NCI-H1436 (cell line): Measurements from ENCODE around the gene HNRNPUL2.
"Not testable (repeated sequence)": the region's sequence is repeated elsewhere in the genome, so short reads cannot be mapped to it uniquely, and the experiment has no call there.

Experiments used
- DNase-seq: peaks from one replicate; lab custom pipeline; 2025; lab: John Stamatoyannopoulos, UW

The HNRNPUL2 gene

DNA sequence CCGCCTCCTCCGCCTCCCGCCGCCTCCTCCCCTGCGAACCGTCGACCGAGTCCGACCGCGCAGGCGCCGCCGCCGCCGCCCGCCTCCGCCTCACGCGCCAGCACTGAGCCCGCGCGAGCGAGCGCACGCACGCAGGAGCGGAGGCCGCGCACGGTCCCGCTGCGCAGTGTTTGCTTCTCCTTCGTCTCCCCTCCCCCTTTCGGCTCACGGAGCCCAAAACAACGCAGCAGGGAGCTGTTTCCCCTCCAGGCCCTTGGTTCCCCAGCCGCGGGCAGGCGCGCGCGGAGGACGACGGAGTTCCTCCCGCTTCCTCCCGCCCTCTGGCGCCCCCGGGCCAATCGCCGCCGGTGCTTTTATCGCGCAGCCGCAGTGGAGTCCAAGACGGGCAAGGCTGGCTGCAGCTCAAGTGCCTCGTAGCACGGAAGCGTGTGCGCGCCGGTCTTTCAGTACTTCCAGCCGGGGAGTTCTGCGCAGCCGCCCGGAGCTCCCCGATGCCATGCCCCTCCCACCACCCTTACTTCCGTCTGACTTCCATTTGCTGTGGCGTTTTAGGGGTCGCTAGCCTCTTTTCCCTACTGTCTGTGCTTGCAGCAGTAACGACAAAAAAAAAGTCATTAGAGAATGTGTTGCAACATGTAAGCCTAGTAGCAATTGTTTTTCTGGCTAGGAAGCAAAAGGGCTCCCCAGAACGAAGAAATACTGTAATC, at the start of gene HNRNPUL2:
TSS of gene HNRNPUL2 (minus strand) at position 293 of the 707 bp plus-strand sequence. CDS start 301 bp downstream, outside the sequence.
- DNase-seq, result peak; percentile 98

DNA sequence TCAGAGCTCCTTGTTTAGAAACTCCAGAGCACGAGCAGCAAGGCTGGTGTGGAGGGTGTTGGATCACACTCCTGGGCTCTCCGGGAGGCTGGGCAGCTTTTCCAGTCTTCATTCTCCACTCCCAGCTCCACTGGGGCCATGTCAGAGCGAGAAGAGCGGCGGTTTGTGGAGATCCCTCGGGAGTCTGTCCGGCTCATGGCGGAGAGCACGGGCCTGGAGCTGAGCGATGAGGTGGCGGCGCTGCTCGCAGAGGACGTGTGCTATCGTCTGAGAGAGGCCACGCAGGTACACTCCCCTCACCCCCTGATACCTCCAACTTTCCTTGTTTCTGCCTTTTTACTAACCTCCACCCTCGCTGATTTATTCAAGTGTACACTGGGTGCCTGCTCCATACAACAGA, 48.4 kb upstream of the HNRNPUL2 start:
- DNase-seq, result no peak

DNA sequence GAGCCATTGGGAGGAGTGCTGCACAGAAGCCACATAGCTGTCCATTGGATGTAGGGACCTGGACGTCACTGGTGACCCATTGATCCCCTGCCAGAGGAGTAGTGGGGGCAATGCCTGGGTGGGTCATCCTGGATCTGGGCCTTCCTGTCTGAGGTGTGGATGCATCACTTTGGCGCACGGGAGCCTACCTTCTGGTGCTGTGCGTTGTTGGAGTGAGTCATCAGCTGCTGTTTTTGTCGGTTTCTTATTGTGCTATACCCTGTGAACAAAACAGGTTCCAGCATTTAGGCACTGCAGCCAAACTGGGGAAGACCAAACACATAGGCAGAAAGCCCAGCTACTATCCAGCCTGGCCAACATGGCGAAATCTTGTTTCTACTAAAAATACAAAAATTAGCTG, 47.1 kb upstream of the HNRNPUL2 start:
- no peak for DNase-seq

DNA sequence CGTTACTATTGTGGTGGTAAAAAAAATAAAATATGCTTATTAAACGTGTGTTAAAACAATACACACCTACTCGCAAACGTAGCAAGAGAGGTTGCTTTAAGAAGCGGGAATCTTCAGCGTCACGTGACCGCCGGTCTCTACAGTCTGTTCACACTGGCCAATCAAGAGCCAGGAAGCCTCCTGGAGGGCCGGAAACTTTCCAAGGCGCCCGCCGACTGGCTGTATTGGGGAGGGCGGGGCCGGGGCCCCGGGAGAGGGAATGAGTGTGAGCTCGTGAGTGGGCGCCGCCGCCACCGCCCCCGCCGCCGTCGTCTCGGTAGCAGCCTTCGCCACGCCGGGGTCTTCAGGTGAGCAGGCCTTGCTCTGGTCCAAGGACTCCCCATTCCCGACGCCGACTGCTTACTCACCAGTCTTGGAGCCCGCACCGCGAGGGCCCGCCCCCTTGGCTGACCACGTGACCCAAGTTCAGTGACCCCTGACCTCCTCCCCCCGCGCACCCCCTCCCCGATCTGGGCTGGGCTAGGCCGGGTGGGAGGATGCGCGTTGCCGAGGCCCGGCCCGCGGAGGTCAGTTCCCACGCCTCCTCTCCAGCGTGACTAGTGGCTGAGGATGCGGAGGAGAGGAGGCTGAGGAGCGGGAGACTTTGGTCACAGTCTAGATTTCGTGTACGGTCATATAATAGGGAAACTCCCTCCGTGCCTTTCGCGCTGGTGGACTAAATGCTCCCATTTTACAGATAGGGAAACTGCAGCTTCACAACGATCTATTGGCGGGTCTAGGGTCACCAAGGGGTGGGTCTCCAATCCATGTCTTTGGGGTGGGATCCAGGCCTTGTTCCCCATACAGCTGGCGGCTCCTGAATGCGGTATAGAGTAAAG, 44.1 kb upstream of the HNRNPUL2 start, which contains the start of gene TAF6L:
TSS of gene TAF6L (plus strand) at position 253 of the 878 bp plus-strand sequence. CDS start 4,388 bp downstream, outside the sequence.
- peak; percentile 96 for DNase-seq

DNA sequence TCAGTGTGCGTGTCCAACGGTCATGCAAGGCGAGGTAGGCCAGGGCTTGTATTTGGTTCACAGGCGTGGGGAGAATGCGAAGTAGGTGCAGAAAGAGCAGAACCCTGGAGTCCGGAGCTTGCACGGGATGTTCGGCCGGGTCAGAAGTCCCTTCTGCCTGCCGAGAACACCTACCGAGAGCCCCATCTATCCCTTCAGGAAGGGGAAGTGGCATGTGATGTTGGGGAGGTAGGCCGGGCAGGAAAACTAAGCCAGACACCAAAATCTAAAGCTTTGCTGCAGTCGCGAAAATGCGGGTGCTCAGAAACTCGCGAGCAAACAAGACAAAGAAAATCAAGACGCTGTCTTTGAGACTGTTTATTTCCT, 43.5 kb upstream of the HNRNPUL2 start:
- DNase-seq, result peak; percentile 35

DNA sequence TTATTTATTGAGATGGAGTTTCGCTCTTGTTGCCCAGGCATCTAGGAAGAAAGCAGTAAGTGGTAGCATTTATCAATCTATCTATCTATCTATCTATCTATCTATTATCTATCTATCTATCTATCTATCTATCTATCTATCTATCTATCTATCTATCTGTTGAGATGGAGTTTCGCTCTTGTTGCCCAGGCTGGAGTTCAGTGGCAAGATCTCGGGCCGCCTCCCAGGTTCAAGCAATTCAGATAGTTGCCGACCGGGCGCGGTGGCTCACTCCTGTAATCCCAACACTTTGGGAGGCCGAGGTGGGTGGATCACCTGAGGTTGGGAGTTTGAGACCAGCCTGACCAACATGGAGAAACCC, 33.6 kb upstream of the HNRNPUL2 start:
- not testable (repeated sequence) for DNase-seq

DNA sequence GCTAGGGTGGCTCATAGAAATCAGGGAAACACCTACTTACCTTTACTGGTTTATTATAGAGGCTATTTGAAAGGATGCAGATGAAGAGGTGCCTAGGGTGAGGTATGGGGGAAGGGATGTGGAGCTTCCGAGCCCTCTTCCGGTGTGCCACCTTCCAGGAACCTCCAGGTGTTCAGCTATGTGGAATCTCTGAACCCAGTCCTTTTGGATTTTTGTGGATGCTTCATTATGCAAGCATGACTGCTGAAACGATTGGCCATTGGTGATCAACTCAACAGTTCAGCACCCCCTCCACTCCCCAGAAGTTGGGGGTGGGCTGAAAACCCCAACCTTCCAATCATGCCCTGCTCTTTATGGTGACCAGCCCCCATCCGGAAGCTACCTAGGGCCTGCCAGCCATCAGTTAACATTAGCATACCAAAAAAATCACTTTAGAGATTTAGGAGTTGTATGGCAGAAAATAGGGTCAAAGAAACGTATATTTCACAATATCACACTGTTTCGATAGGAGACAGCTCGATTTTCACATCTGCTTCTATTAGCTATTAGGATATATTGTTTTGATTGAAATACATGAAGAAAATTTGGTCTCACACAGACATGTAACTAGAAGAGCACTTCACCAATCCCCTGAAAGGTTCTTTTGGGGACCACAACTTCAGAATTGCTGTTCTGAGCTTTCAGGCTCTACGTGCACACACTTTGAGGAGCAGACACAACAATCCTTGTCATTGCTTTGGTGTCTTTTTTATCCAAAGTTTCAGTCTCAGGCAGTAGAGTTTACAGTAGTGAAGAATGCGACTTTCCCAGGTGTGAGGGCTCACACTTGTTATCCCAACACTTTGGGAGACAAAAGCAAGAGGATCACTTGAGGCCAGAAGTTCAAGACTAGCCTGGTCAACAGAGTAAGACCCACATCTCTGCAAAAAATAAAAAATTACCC, 30.9 kb upstream of the HNRNPUL2 start:
- no peak for DNase-seq

DNA sequence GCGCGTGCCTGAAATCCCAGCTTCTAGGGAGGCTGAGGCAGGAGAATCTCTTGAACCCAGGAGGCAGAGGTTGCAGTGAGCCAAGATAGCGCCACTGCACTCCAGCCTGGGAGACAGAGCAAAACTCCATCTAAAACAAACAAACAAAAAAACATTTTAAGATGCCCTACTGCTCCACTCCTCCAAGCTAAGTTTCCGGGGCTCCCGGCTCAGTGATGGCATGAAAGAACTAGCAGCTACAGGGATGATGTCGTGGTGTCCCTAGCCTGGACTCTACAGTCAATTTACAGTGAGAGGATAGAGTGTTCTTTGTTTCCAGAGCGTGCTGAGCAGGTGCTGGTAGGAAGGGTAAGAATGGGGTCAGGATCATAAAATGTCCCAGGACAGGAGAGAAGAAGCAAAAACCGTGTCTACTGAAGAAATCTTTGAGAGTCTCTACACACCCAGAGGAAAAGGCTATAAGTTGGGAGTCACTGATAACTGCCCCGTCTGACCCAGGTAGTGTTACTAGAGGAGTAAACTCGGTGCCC, 27.9 kb upstream of the HNRNPUL2 start:
- DNase-seq, result no peak

DNA sequence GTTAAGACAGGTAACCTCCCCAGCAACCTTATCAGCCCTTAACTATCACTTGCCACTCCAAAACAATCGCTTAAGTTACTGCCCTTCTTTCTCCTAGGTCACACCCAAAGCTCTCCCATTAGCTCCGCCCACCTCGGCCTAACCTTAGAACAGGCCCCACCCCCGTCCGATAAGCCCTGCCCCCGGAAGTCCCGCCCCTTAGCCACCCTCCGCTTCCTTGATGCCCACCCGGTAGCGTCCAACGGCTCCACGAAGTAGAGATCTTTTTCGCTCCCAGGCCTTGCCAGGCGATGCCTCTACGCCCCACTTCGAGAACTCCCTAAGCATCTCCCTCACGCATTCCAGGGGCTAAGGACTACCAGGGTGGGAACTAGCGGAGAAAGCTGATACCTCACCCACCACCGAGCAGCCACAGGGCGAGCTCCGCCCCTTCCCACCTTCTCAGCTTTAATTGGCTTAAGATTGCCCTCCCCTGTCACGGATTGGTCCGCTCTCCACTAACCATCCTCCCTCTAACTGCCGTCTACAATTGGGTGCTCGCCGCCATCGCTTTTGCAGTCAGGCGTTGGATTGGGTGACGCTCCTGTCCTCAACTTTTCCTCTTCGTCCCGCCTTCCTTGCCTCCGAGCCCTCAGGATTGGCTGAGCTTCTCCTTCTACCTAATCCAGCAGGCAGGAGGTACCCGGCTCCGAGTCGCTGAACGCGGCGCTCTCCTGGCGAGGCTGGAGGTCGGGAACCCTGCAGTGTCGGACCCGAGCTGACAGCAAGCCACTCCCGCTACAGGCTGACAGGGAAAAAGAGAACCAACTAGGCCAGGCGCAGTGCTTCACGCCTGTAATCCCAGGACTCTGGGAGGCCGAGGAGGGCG, 26.7 kb upstream of the HNRNPUL2 start, which contains the start of gene ZBTB3:
TSS of gene ZBTB3 (minus strand) at position 425 of the 868 bp plus-strand sequence. CDS start 496 bp downstream, outside the sequence.
- peak; percentile 98 for DNase-seq

DNA sequence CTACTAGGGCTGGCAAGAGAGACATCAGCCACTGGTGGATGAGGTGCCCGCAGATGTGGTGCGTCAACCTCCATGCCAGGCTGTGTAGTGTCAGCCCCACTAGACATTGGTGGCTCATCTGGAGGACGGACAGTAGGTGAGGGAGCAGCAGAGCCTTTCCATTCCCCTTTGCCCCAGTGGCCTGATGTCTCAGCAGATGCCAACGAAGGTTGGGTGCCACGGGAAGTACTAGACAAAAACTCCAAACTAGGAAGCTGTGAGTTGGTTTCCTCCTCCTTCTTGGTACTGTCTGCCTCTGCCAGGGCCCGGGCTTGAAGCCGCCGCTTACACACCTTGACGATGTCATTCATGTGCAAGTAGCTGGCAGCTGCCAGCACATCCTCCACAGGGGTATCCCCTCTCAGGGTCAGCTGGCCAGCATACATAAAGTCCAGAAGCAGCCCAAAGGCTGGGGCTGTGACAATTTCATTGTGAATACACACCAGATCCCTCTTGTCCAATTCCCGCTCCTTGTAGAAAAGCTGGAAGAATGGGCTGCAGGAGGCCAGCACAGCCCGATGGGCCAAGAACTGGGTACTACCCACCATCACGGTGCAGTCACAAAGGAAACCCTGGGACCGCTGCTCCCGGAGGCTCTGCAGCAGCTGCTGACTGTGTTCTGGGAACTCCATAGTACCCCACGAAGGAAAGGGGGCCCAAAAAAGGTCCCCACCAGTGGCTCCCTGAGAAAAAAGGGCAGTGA, 25.9 kb upstream of the HNRNPUL2 start:
- DNase-seq, result no peak

DNA sequence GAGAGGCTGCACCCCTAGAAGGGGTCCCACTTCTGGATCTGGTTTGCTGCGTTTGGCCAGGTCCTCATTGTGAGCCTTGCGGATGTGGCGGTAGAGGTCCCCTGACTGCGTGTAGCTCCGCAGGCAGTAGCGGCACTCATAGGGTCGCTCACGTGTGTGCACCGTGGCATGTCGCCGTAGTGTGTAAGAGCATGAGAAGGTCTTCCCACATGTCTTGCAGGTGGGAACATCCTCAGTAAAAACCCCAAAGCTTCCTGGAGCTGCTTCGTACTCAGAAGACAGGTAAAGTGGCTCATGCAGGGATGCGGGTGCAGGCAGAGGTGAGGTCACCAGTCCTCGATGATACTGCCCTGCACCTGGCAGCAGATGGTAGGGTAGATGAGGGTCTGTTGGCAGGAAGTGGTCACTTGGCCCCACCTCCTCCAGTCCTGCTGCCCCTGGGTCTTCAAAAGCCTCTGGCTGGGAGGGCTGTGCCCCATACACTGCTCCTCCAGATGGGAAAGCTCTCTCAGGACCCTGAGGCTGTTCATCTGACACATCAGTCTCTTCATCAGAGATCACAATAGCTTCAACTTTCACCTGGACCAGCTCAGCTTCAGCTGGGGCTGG, 25.0 kb upstream of the HNRNPUL2 start:
- no peak for DNase-seq

DNA sequence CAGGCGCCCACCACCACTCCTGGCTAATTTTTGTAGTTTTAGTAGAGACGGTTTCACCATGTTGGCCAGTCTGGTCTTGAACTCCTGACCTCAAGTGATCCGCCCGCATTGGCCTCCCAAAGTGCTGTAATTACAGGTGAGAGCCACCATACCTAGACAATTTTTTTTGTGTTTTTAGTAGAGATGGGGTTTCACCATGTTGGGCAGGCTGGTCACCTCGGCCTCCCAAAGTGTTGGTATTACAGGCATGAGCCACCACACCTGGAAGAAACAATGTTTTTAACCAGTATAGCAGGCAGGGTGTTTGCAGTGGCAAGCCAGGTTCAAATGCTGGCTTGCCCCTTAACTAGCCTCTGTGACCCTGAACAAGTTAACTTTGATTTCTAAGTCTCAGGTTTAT, 22.7 kb upstream of the HNRNPUL2 start:
- not testable (repeated sequence) for DNase-seq

DNA sequence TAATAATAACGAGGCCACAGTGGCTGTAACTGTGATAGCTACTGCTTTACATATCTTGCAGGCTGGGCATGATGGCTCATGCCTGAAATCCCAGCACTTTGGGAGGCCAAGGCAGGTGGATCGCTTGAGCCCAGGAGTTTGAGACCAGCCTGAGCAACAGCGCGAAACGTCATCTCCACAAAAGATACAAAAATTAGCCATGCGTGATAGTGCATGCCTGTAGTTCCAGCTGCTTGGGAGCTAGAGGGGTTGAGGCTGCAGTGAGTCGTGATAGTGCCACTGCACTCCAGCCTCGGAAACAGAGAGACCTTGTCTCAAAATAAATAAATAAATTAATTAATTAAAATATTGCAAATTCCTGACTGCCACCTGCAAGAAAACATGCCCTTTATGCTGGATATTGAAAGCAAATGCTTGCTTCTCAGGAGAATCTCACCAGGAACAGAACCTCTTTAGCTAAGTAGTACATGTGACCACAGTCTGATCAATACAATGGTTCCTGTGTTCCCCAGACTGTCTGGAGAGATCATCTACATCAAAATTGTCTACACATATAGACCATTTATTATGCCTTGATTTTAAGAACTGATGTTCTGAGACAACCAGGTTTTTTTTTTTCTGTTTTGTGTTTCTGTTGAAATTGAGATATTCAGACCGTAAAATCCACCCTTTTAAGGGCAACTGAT, 20.4 kb upstream of the HNRNPUL2 start:
- DNase-seq, result no peak

DNA sequence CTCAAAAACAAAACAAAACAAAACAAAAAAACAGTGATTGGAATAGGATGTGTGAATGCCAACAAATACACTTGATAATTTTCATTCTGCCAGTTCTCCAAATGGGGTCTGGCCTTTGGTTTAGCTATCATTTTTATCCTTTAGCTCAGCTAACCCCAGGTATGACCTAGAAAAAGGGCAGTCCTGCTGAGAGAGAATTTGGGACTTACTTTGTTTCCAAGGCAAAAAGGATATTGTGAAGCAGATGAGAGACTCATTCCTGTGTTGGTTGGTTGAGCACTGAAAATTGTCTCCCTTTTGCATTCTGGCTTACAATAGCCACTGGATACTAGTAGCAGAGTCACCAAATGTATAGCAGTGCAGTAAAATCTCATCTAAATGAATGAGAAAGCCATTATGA, 9.9 kb upstream of the HNRNPUL2 start:
- no peak for DNase-seq

DNA sequence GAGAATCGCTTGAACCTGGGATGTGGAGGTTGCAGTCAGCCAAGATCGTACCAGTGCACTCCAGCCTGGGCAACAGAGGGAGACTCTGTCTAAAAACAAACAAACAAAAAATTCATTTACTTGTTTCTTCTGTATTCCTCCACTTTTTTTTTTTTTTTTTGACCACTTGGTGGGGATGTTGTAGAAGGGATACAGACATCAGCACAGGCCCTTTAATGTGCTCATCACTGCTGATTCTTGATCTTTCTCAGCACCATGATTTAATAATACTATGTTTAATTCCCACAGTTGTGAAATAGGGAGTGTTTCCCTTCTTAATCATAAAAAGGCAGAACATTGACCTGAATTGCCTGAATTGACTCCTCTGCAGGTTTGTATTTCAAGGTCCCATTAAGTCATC, 5.6 kb upstream of the HNRNPUL2 start:
- peak; percentile 8 for DNase-seq

DNA sequence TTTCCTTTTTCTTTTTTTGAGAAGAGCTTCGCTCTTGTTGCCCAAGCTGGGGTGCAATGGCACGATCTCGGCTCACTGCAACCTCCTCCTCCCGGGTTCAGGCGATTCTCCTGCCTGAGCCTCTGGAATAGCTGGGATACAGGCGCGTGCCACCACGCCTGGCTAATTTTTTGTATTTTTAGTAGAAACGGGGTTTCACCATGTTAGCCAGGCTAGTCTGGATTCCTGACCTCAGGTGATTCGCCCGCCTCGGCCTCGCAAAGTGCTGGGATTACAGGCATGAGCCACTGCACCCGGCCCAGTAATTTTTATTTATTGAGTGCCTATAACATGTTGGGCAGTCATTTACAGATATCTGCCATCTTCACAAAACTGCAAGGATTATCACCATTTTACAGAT, 2.8 kb upstream of the HNRNPUL2 start:
- not testable (repeated sequence) for DNase-seq

DNA sequence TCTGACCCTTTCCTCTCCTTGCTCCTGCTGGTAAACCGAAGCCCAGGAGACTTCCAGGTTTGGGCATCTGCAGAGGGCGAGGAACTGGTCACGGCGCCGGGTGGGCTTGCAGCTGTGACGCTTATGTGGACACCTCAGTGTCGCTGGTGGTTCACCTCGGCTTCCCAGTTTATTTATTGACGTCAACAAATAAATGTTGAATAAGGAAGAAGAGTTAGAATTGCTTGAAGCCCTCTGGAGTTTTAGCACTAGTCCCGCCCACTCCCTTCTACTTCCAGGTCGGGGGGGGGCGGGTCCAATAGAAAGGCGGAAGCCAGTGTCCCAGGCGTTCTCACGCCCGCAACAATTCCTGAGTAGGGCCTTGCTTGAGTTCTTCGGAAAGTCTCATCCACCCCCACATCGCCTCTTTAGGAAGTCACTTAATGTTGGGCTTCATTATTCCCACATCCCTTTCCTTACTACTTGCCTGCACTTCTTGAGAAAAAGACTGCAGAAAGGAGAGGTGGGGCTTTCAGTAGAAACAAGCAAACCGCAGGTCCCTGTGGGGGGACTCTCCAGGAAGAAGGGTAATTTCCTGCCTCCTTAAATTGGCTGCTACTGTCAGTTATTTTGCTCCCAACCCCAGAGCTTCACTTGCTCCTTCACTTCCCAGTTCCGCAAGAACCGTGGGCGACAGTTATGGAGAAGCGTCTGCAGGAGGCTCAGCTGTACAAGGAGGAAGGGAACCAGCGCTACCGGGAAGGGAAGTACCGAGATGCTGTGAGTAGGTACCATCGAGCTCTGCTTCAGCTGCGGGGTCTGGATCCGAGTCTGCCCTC, 1.1 kb upstream of the HNRNPUL2 start, which contains the start of gene TTC9C:
TSS of gene TTC9C (plus strand) at position 316 of the 818 bp plus-strand sequence. CDS start at position 679, 363 bp downstream.
- peak; percentile 79 for DNase-seq

DNA sequence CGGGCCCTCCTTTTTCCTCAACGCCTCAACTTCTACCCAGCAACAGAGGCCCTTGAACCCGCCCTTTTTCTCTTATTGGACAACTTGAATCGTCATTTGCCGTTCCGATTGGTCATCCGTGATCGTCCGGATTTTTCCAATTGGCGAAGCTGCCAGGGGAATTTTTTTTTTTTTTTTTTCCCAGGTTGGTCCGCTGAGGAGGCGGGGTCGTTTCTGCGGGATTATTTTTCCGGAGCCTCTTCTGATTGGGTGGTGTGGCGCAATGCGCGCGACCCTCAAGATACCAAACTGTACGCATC, 564 bp upstream of the HNRNPUL2 start:
- DNase-seq, result peak; percentile 97
